Panc1 (cell line): ENCODE results near the gene SATB1. TPM values are rescaled to one million over a fixed set of nuclear protein-coding genes. Genes with fewer than 3 reads are reported as not detected.

Experiments used
- ATAC-seq: fragments of 200-7000 bp; cut with Tn5 transposase; 2 replicates; pipeline ENCODE4 v1.9.1; 2020; ENCODE audit warnings: mild to moderate bottlenecking, moderate library complexity
- BruUV-seq: library from RNA; stranded (reverse); fragments of 400-500 nt; replicated peaks from 2 replicates; lab custom pipeline; 2021; lab: Mats Ljungman, UMichigan
- CTCF ChIA-PET: fragments of 300-600 bp; sonication (Branson Sonifier 250); formaldehyde crosslinking; loops from one replicate; lab custom pipeline; 2022; ENCODE audit warnings: antibody characterized with exemption; lab: Charles Lee
- POLR2A ChIA-PET: fragments of 300-600 bp; sonication (Branson Sonifier 250); formaldehyde crosslinking; loops from one replicate; lab custom pipeline; 2022; ENCODE audit warnings: antibody characterized with exemption; lab: Charles Lee
- DNase-seq: peaks from one replicate; pipeline ENCODE4 v3.0.0-alpha.2; 2010; ENCODE audit warnings: low read depth, low spot score
- H3K27ac ChIP-seq: 2 replicates; pipeline ENCODE4 v1.5.1; 2011; ENCODE audit warnings: mild to moderate bottlenecking, low read length, inconsistent platforms
- H3K27me3 ChIP-seq: fragments of 200-500 bp; sonication (Bioruptor generic); 2 replicates; pipeline ENCODE4 v1.6.0; 2014; ENCODE audit warnings: low read length, inconsistent platforms; ENCODE audit not compliant: control insufficient read depth, insufficient read depth
- H3K36me3 ChIP-seq: fragments of 200-500 bp; sonication (Bioruptor generic); 2 replicates; pipeline ENCODE4 v1.5.1; 2014; ENCODE audit warnings: inconsistent platforms, mild to moderate bottlenecking, low read length, moderate library complexity; ENCODE audit not compliant: control insufficient read depth, insufficient read depth
- H3K4me1 ChIP-seq: 2 replicates; pipeline ENCODE4 v1.5.1; 2011; ENCODE audit warnings: inconsistent platforms, mild to moderate bottlenecking, low read length, moderate library complexity; ENCODE audit not compliant: control insufficient read depth, insufficient read depth
- H3K4me3 ChIP-seq, 2 experiments: 2 replicates each; pipeline ENCODE4 v1.5.1; 2011 to 2012; ENCODE audit warnings: low read depth in 2 of 2, low read length in 2 of 2, mild to moderate bottlenecking in 2 of 2, inconsistent platforms in 1 of 2, moderate library complexity in 1 of 2
- H3K9me3 ChIP-seq: fragments of 200-500 bp; sonication (Bioruptor generic); 2 replicates; pipeline ENCODE4 v1.5.1; 2014; ENCODE audit warnings: low read depth, mild to moderate bottlenecking, inconsistent platforms, low read length, moderate library complexity; ENCODE audit not compliant: control insufficient read depth, insufficient read depth
- CTCF ChIP-seq: fragments of 450-650 bp; IDR thresholded peaks from 2 replicates; pipeline ENCODE4 v1.5.1; 2017; ENCODE audit warnings: mild to moderate bottlenecking
- POLR2AphosphoS5 ChIP-seq: IDR thresholded peaks from 2 replicates; pipeline ENCODE4 v1.6.1; 2012; ENCODE audit warnings: mild to moderate bottlenecking, low read depth, low read length, moderate library complexity
- REST ChIP-seq, 2 experiments: IDR thresholded peaks; 2 replicates each; pipeline ENCODE4 v1.6.1; 2011 to 2012; ENCODE audit warnings: low read depth in 2 of 2, control low read depth in 1 of 2, low read length in 1 of 2, mild to moderate bottlenecking in 1 of 2, moderate library complexity in 1 of 2; ENCODE audit not compliant: insufficient read depth in 1 of 2
- SIN3A ChIP-seq: IDR thresholded peaks from 2 replicates; pipeline ENCODE4 v1.6.1; 2012; ENCODE audit warnings: low read depth, mild to moderate bottlenecking, low read length, moderate library complexity, borderline replicate concordance; ENCODE audit not compliant: insufficient read depth
- TCF7L2 ChIP-seq: IDR thresholded peaks from 2 replicates; pipeline ENCODE4 v1.6.1; 2011; ENCODE audit warnings: mild to moderate bottlenecking, low read depth, low read length, inconsistent platforms
- in situ Hi-C: cut with HindIII; loops from 2 replicates; pipeline ENCODE4 v1.10.0; 2016; ENCODE audit warnings: low sequenced_read_pairs, low pct_unique_long_range_greater_than_20kb
- intact Hi-C: fragments of 100-400 bp; cut with micrococcal nuclease; formaldehyde crosslinking; loops from one replicate; pipeline ENCODE4 v1.10.0; 2022; ENCODE audit not compliant: unreplicated experiment
- total RNA-seq: library from RNA; stranded (reverse); gene quantifications from one replicate; pipeline ENCODE4 v1.2.1, GENCODE V29; 2021; ENCODE audit not compliant: unreplicated experiment

SATB1 gene
- total RNA-seq, 1 experiment from 2014 or later = 0.31 TPM

GRCh38 chr3:18351823-18352744, 73.1 kb downstream of the SATB1 start:
- TF ChIP-seq TCF7L2 (no peak), SIN3A (no peak), CTCF (no peak), POLR2AphosphoS5 (no peak), REST (IDR thresholded peaks at IDR 0.05; ENCODE audit: insufficient read depth in 1 of 2, low read depth in 2 of 2, low read length in 1 of 2) (no peak)
- H3K27me3 ChIP-seq = no peaks in the 10 kb centered on the region
- H3K4me1 ChIP-seq = no peaks in the 10 kb centered on the region
- no peak for DNase-seq
- no peak overlapping the region for H3K4me3 ChIP-seq
- H3K36me3 ChIP-seq = no peaks in the 10 kb centered on the region
- no peaks in the 10 kb centered on the region for H3K9me3 ChIP-seq
- no peak overlapping the region for H3K27ac ChIP-seq
- ChIA-PET POLR2A (no interaction called here), CTCF (no interaction called here)
- no TSS peak for BruUV-seq
- in situ Hi-C loops (no loop called here), intact Hi-C loops (no loop called here)
- no peak for ATAC-seq

DNA sequence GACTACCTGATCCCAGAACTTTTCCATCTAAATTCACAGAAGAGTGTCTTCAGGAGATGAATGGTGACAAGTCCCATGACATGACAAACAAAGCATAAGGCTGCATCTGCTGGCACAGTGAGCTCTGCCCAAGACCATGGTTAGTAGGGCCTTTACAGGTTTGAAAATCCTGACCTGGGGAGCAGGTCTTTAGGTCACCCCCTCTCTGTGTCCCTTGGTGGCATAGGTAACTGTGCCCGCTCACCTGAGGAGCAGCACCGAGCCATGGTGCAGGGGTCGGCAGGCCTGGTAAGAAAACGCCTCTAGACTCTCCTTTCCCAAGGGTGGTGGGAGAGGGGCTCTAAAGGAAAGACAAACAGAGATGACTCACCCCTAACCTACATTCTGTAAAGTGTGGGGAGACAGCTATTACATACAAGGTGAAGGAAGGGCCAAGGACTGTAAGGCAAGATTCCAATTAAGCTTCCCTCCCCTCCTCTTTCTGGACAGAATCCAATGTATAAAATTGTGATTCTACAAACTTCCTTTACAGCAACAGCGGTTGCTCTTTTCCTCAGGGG, 74.0 kb downstream of the SATB1 start:
- no peak for ATAC-seq
- no peaks in the 10 kb centered on the region for H3K9me3 ChIP-seq
- no peak for DNase-seq
- H3K27me3 ChIP-seq = no peaks in the 10 kb centered on the region
- no peak for TF ChIP-seq POLR2AphosphoS5
- TF ChIP-seq CTCF = no peak
- no peak for TF ChIP-seq TCF7L2
- no peak for TF ChIP-seq REST (IDR thresholded peaks at IDR 0.05; ENCODE audit: insufficient read depth in 1 of 2, low read depth in 2 of 2, low read length in 1 of 2)
- TF ChIP-seq SIN3A = no peak
- no peak overlapping the region for H3K4me3 ChIP-seq
- intact Hi-C loops = no loop called here
- no peaks in the 10 kb centered on the region for H3K36me3 ChIP-seq
- ChIA-PET CTCF (no interaction called here), POLR2A (no interaction called here)
- BruUV-seq = no TSS peak
- H3K4me1 ChIP-seq = no peaks in the 10 kb centered on the region
- in situ Hi-C loops = no loop called here
- no peak overlapping the region for H3K27ac ChIP-seq
